ENCODE results near the gene ABCG2.

The ABCG2 gene

DNA sequence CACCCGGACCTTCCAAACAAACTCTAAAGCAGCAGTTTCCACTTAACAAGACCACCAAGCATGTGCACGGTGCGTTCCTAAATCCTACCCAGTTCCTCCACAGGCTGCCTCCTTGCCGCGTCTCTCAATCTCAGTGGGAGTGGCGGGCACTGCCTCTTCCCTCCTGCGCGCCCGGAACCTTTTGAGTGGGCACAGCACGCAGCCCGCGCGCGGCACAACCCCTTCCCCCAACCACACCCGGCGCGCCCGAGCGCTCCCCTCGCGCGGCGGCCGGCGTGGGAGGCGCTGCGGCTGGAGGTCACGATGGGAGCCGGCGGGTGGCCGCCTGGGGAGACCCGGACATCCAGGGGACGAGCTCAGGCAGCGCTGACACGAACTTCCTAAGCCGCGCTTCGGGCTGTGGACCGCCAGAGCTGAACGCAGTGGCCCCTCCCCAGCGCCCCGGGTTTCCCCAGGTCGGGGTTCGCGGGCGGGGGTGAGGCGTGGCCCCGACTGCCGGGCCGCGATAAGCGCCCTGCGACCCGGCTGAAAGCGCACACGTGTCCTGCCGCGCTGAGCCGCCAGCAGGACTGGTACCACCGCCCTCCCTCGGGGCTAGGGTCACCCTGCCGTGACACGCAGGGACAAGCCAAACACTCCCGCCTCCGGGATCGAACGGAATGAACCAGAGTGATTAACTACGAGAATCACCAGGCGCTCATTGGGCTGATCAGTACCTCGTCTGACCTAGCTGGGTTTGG, at the start of gene ABCG2:
ABCG2 (minus strand) TSS at position 151 of the 740 bp plus-strand sequence. CDS start 18,644 bp downstream, outside the sequence.
- DNase-seq (ENCODE audit: low spot score), result no peak

DNA sequence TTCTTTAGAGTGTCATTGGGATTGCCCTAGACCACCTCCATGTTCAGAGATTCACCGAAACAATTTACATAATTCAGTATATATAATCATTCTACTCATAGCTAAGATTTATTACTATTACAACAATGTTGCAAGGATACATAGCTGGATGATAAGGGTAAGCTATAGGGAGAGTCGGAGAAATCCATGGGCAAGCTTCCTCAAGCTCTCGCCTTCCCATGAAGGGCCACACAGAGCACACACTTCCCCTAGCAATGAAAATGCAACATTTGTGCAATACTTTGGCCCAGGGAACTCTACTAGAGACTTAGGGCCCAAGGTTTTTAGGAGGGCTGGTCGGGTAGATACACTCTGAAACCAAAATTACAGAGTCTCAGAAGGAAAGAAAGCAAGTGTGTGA, 49.7 kb upstream of the ABCG2 start:
- DNase-seq (ENCODE audit: low spot score), result no peak

DNA sequence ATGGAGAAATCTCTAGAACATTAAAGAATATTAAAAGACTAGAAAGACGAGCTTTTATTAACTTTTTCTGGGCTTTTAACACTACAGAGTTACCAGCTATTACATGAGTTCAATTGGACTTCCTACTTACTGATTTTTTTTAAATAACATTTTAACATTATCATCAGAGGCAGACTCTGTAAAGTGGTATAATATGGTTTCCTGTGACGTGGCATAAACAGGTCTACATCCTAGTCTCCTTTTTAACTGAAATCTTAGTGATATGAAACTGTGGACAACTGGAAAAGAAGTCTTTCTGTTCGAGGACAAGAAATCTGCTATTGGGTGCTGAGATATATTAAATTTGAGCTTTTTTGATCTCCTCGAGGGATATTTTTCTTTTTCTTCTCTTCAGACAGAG, 48.7 kb upstream of the ABCG2 start:
- no peak for DNase-seq (ENCODE audit: low spot score)

DNA sequence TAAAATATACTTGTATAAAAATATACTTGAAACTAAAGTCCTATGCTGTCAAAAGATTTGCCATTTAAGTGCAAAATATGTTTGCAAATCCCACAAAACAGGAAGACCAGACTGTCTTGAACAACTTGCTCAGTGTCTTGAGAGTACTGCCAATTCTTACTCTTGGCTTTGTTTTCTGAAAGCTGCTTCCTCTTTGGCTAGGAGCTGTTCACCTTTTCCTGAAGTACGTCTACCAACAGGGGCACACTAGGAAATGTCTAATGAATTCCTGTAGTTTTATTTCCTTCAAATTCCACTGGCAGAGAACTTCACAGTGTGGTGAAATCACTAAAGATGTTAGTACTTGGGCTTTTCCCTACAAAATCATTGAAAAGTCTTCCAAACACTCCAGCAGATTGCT, 46.4 kb upstream of the ABCG2 start:
- DNase-seq (ENCODE audit: low spot score), result no peak

DNA sequence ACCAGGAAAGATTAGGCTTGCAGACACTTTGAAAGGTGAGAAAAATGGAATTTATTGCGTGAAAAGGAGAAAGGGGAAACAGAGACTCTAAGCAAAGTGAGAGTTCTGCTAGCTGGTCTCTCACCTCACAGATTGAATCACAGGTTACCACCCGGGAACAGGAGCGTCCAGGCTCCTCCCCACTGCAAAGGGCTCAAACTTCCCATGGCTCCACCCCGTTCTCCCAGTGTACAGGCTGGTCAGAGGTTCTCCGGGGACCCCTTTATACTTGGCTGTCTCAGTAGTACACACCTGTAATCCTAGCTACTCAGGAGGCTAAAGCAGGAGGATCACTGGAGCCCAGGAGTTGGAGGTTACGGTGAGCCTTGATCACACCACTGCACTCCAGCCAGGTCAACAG, 44.0 kb upstream of the ABCG2 start:
- no peak for DNase-seq (ENCODE audit: low spot score)

DNA sequence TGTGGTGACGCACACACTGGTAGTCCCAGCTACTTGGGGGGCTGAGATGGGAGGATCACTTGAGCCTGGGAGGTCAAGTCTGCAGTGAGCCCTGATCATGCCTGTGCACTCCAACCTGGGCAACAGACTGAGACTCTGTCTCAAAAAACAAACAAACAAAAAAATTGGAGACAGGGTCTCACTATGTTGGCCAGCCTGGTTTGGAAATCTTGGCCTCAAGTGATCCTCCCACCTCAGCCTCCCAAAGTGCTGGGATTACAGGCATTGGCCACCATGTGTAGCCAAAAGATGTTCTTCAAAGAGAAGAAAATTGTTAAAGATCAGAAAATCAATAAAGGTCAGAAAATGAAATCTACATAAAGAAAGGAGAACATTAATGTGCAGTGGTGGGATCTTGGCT, 41.7 kb upstream of the ABCG2 start:
- DNase-seq (ENCODE audit: low spot score), result no peak

DNA sequence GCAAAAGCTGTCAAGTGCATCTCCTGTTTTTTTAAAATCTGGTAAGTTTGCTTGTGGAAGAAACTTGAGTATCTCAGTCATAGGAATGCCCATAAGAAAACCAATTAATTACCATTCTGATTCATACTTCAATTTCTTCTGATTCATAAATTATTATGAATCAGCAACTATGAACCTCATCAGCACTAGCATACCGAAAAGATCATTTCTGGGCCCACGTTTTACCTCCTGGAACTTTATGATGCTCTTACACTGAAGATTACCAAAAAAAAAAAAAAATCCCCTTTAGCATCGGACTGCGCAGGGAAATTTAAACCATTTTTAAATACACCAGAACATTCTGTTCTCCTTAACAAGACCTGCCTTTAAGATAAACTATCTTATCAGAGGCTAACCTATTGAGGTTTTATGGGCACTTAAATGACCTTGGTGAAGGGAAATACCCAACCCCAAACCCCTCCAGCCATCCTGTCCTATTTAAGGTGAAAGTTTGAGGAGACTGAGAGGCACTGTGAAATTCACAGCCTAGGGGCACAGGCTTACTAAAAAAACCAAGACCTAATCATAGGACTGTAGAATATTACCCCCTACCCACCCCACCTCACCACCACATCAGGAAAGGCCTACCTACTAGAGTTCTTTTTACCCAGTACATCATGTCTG, 38.2 kb upstream of the ABCG2 start:
- DNase-seq (ENCODE audit: low spot score), result no peak

DNA sequence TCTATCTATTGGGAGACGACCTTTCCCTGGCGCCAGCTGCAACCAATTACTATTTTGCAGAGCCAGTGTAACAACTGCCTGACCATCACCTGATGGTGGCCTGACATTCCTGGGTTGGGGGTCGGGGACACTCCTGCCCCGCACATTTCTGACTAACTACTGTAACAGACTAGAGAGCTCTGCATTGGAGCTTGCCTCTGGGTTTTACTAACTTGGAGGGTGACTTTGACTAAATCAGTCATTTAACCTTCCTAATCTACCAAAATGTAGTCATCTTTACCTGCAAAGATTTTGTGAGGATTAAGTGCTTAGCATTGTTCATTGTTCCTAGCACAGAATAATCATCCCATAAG, 37.5 kb upstream of the ABCG2 start:
- DNase-seq (ENCODE audit: low spot score), result no peak

DNA sequence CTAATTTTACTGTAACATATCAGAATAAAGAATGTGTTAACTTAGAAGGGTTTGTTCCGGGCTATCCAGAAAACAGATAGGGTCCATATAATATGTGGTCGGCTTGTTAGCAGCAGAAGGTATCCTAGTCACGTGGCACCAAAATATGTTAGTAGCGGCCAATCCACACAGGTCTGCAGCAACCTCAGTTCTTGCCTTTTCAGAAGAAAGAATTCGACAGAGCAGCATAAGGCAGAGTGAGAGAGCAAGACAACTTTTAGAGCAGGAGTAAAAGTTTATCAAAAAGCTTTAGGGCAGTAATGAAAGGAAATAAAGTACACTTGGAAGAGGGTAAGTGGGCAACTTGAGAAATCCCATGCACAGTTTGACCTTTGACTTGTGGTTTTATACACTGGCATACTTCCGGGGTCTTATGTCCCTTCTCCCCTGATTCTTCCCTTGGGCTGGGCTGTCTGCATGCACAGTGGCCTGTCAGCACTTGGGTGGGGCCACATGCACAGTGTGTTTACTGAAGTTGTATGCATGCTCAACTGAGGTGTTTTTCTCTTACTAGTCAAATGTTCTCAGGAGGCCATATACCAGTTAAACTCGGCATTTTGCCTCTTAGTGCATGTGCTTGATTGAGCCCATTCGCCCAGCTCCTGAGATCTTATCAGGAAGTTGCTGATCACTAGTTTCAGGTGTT, 37.0 kb upstream of the ABCG2 start:
- no peak for DNase-seq (ENCODE audit: low spot score)

DNA sequence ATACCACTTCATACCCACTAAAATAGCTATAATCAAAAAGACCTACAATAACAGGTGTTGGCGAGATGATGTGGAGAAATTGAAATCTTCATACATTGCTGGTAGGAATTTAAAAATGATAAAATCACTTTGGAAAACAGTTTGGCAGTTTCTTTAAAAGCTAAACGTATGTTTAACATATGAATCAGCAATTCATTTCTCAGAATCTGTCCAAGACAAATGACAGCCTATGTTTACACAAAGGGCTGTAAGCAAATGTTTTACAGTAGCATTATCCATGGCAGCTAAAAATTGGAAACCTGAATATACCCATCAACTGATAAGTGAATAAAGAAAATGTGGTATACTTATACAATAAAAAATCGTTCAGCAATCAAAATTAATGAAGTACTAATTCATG, 33.0 kb upstream of the ABCG2 start:
- no peak for DNase-seq (ENCODE audit: low spot score)

DNA sequence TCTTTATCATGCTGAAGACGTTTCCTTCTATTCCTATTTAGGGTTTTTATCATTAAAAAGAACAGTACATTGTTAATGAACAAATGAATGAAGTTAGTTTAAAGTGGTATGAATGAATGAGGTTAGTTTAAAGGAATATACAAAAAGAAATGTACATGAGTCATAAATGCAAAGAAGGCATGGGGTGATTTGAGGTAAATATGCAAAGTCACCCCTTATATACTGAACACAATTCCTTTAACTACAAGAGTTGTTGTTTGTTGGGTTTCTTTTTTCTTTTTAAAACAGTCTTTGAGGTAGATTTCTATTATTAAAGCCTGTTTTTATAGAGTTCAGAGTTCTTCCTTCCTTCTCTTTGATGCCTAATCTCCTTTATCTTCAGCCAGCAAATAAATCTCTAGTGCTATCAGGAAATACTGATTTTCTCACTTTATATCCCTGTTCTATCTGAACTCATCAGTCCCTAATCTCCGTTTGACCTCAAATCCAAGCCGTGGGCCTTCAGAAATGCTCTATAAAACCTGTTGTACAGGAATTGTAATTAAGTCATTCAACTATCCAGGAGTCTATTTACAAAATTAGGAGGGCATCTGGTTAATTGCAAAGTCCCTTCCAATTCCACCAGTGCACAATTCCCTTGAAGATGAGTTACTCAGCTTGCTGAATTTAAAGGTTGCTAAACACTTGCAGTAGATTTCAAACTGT, 31.6 kb upstream of the ABCG2 start:
- DNase-seq (ENCODE audit: low spot score), result no peak

DNA sequence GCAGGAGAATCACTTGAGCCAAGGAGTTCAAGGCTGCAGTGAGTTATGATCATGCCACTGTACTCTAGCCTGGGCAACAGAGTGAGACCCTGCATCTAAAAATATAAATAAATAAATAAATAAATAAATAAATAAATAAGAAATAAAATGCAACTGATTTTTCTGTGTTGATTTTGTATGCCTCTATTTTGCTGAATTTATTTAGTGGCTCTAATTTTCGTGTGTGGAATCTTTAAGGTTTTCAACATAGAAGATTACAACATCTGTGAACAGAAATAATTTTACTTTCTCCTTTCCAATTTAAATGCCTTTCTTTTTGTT, 30.9 kb upstream of the ABCG2 start:
- DNase-seq (ENCODE audit: low spot score), result no peak

DNA sequence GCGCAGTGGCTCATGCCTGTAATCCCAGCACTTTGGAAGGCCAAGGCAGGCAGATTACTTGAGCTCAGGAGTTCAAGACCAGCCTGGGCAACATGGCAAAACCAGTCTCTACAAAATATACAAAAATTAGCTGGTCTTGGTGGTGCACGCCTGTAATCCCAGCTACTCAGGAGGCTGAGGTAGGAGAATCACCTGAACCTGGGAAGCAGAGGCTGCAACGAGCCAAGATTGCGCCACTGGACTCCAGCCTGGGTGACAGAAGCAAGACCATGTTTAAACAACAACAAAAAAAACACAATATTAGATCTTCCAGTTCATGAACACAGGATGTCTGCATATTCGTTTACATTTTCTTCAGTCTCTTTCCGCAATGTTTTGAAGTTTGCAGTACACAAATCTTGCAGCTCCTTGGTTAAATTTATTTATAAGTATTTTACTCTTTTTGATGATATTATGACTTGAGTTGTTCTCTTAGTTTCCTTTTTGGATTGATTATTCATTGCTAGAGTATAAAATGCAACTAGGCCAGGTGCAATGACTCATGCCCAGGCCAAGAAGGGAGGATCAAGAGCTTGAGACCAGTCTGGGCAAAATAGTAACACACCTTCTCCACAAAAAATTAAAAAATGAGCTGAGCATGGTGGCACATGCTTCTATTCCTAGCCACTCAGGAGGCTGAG, 30.4 kb upstream of the ABCG2 start:
- no peak for DNase-seq (ENCODE audit: low spot score)

DNA sequence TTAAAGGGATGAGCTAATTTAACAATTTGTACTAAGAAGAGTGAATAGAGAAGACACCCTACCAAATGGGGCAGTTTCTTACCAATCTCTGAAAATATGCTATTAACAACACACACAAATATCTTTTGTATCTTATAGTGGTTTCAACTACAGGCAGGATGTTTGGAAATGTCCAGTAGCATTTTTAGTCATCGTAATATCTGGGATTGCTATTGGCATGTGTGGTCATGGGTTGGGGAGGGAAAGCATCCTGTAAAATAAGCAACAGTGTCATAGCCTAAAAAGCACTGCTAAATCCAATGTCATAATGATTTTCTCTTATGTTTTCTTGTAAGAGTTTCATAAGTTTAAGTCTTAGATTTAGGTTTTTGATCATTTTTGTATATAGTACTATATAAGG, 29.3 kb upstream of the ABCG2 start:
- DNase-seq (ENCODE audit: low spot score), result no peak

DNA sequence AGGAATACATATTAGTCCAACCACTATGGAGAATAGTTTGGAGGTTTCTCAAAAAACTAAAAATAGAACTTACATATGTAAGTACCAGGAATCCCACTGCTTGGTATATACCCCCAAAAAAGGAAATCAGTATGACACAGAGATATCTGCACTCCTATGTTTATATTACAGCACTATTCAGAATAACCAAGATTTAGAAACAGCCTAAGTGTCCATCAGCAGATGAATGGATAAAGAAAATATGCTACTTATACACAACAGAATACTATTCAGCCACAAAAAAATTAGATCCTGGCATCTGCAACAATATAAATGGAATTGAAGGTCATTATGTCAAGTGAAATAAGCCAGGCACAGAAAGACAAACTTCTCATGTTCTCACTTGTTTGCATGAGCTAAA, 27.5 kb upstream of the ABCG2 start:
- DNase-seq (ENCODE audit: low spot score), result no peak

DNA sequence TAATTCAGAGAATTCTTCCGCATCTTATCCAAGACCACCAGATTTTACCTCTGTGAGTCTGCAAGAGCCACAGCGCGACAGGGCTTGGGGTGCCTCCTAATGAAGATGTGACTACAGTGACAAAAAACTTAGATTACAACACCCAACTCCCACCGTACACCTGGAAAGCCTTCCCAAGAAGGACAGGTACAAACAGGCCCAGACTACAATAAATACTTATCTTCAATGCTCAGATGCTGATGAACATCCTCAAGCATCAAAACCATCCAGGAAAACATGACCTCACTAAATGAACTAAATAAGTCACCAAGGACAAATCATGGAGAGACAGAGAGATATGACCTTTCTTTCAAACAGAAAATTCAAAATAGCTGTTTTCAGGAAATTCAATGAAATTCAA, 20.8 kb upstream of the ABCG2 start:
- DNase-seq (ENCODE audit: low spot score), result no peak

DNA sequence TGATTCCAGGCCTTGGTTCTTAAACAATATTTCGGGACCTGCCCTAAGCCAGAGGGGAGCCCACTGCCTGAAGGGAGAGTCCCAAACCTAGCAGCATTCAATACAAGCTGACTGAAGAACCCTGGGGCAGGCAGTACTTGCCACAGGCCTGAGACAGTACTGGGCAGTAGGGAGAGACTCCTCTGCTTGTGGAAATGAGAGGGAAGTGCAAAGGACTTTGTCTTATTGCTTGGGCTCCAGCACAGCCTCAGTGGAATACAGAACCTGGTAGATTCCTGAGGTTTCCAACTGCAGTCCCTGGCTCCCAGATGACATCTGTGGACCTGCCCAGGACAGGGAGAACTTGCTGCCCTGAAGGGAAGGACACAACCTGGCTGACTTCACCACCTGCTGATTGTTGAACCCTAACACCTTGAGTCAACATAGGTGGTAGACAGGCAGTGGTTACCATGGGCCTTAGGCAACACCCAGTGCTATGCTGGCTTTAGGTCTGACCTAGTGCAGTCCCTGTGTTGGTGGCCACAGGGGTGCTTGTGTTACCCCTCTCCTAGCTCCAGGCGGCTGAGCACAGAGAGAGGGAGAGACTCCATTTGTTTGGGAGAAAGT, 20.3 kb upstream of the ABCG2 start:
- no peak for DNase-seq (ENCODE audit: low spot score)

DNA sequence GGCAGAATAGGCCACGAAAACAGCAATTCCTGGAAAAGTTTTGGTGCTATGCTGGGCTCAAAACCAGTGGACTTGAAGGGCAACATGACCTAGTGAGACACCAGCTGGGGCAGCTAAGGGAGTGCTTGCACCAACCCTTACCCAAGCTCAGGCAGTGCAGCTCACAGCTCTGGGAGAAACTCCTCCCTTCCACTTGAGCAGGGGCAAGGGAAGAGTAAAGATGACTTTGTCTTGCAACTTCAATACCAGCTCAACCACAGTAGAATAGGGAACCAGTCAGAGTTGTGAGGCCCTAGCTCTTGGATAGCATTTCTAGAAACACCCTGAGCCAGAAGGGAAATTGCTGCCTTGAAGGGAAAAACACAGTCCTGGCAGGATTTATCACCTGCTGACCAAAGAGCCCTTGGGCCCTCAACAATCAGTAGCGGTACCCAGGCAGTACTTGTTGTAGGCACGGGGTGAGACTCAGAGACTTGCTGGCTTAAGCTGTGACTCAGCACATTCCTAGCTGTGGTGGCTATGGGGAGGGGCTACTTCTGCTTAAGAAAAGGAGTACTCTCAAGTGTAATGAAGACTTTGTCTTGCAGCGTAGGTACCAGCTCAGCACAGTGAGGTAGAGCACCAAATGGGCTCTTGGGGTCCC, 19.7 kb upstream of the ABCG2 start:
- DNase-seq (ENCODE audit: low spot score), result peak; percentile 26

DNA sequence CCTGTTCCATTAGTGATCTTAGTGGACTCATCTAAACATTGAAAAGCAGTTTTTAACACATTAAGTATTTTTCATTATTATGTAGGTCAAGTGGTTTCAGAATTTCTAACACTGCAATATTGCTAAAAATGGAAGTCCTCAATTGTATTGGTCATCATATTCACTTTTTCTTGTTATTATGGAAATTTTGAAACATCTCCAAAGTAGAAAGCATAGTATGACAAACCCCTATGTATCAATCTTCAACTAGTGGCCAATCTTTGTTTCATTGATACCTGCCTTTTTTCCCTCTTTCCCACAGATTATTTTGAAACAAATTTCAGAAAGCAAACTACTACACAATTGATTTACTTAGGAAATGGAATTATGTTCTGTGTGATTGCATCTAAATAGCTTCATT, 14.5 kb upstream of the ABCG2 start:
- no peak for DNase-seq (ENCODE audit: low spot score)

DNA sequence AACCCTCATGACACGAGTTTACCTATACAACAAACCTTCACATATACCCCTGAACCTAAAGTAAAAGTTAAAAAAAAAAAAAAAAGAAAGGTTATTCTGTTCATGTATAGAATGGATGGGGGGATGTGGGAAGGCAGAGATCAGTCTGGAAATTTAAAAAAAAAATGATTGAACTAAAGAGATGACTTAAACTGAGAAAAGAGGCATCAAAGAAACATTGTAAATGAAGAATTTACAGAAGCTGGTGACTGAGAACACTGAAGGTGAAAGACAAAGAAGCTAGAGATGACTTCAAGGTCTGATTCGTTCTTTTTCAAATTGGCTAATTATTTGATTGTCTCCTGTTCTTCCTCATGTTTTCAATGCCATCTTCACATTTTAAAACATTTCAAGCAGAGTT, 12.8 kb upstream of the ABCG2 start:
- DNase-seq (ENCODE audit: low spot score), result no peak

DNA sequence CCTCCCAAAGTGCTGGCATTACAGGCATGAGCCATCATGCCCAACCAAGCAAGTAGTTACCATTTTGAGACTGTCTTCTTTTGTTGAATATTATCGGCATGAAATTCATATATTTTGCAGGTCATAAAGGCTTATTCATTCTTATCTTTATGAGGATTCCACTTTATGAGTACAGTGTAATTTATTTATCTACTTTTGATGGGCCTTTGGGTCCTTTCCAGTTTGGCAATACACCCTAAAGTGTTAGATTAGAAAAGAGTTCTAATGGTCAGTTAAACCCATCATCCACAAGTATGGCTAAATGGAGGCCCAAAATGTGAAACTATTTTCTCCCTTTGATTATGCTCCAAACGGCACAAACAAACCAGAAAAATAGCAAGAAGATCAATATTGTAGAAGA, 10.9 kb upstream of the ABCG2 start:
- no peak for DNase-seq (ENCODE audit: low spot score)

DNA sequence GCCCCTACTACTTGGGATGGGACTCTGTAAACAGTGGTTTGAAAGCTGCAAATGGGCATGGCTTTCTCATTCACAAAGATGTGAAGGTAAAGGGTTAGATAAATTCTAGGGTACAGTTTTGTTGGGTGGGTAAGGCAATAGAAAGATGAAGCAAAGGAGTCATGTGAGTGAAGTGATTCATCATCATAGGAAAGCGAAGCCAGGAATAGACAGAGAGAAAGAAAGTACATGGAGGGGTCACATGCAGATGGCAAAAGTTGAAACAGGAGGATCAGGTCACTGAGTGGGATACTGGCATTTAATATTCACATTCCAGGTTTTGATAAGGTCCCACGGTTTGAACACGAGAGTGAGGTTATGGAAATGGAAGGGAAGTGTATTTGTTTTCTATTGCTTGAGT, 8.2 kb upstream of the ABCG2 start:
- no peak for DNase-seq (ENCODE audit: low spot score)

Data from globus pallidus (tissue), 1 donor.